GM12878 (cell line): ENCODE results near the gene CD99. TPM values are rescaled to one million over a fixed set of nuclear protein-coding genes. Genes with fewer than 3 reads are reported as not detected.

Experiments
- ATAC-seq: fragments of 200-7000 bp; cut with Tn5 transposase; 3 replicates; pipeline ENCODE4 v1.9.1; 2020; ENCODE audit warnings: mild to moderate bottlenecking, moderate library complexity
- BruUV-seq: library from RNA; stranded (reverse); fragments of 400-500 nt; replicated peaks from 2 replicates; lab custom pipeline; 2021; lab: Mats Ljungman, UMichigan
- CTCF ChIA-PET: fragments of 300-600 bp; sonication (Branson Sonifier 250); formaldehyde crosslinking; extraction: SDS; loops from one replicate; lab custom pipeline; 2021; ENCODE audit warnings: inconsistent platforms; lab: Yijun Ruan, JAX
- POLR2A ChIA-PET: fragments of 350-600 bp; formaldehyde crosslinking; extraction: SDS; loops from one replicate; lab custom pipeline; 2021; ENCODE audit warnings: inconsistent platforms; lab: Charles Lee
- RAD21 ChIA-PET: fragments of 300-600 bp; sonication (Branson Sonifier 250); formaldehyde crosslinking; loops from one replicate; lab custom pipeline; 2023; ENCODE audit warnings: antibody characterized with exemption; ENCODE audit not compliant: unreplicated experiment; lab: Charles Lee
- SMC1A ChIA-PET: fragments of 300-600 bp; sonication (Branson Sonifier 250); formaldehyde crosslinking; loops from one replicate; lab custom pipeline; 2023; ENCODE audit not compliant: unreplicated experiment, uncharacterized antibody; lab: Charles Lee
- DNase-seq: peaks from one replicate; pipeline ENCODE4 v3.0.0-alpha.2; 2011; ENCODE audit warnings: low read depth, low spot score
- FAIRE-seq: peaks from 3 replicates; lab custom pipeline; 2011; peaks lifted over from hg19 to GRCh38; lab: Jason Lieb, UNC
- H2AFZ ChIP-seq: 2 replicates; pipeline ENCODE4 v1.6.0; 2011; ENCODE audit warnings: low read depth, low read length, control low read depth; ENCODE audit not compliant: control insufficient read depth
- H3K27ac ChIP-seq: 2 replicates; pipeline ENCODE4 v1.5.1; 2011; ENCODE audit warnings: control low read depth; ENCODE audit not compliant: control insufficient read depth, insufficient read depth
- H3K27me3 ChIP-seq, 2 experiments: replicated peaks in 1 of 2; 2 replicates each; pipeline versions ENCODE4 v1.6.0 to v1.6.1; 2011; ENCODE audit warnings: low read length in 1 of 2; ENCODE audit not compliant: control insufficient read depth in 2 of 2, insufficient read depth in 2 of 2
- H3K36me3 ChIP-seq, 2 experiments: 2 replicates each; pipeline ENCODE4 v1.5.1; 2011; ENCODE audit warnings: low read length in 1 of 2; ENCODE audit not compliant: control insufficient read depth in 2 of 2, insufficient read depth in 2 of 2
- H3K4me1 ChIP-seq: 2 replicates; pipeline ENCODE4 v1.6.1; 2011; ENCODE audit warnings: mild to moderate bottlenecking, low read length, moderate library complexity, mixed read lengths; ENCODE audit not compliant: control insufficient read depth, insufficient read depth
- H3K4me2 ChIP-seq: 2 replicates; pipeline ENCODE4 v1.6.0; 2011; ENCODE audit warnings: control low read depth; ENCODE audit not compliant: control insufficient read depth, insufficient read depth
- H3K4me3 ChIP-seq: fragments of 200-600 bp; sonication (generic); 2 replicates; pipeline ENCODE4 v1.5.1; 2016
- H3K79me2 ChIP-seq: 2 replicates; pipeline ENCODE4 v1.6.0; 2011; ENCODE audit warnings: low read length; ENCODE audit not compliant: control insufficient read depth, insufficient read depth
- H3K9ac ChIP-seq: 2 replicates; pipeline ENCODE4 v1.8.0; 2011; ENCODE audit warnings: low read length, control low read depth, mixed read lengths; ENCODE audit not compliant: control insufficient read depth, insufficient read depth
- H3K9me3 ChIP-seq: replicated peaks from 3 replicates; pipeline ENCODE4 v1.5.1; 2011; ENCODE audit warnings: mild to moderate bottlenecking, low read length; ENCODE audit not compliant: control insufficient read depth, insufficient read depth
- H4K20me1 ChIP-seq: 2 replicates; pipeline ENCODE4 v1.6.0; 2011; ENCODE audit not compliant: control insufficient read depth, insufficient read depth
- ASH2L ChIP-seq: fragments of 300-600, 200-600 bp; sonication (generic); IDR thresholded peaks from 2 replicates; pipeline ENCODE4 v1.6.1; 2017; ENCODE audit warnings: low read depth, mild to moderate bottlenecking, borderline replicate concordance
- EED ChIP-seq: sonication (generic); IDR thresholded peaks from 2 replicates; pipeline ENCODE4 v1.6.1; 2016; ENCODE audit warnings: antibody characterized with exemption, low read depth
- EGR1 ChIP-seq, 2 experiments: IDR thresholded peaks; 1 replicate in 1 of 2; 2 replicates in 1 of 2; pipeline ENCODE4 v1.6.1; 2011 to 2012; ENCODE audit warnings: low read depth in 2 of 2, low read length in 2 of 2, borderline replicate concordance in 1 of 2, mild to moderate bottlenecking in 1 of 2, moderate library complexity in 1 of 2
- HDGF ChIP-seq: fragments of 450-650 bp; IDR thresholded peaks from 2 replicates; pipeline ENCODE4 v1.6.1; 2016; ENCODE audit warnings: antibody characterized with exemption
- MEF2A ChIP-seq: IDR thresholded peaks from 2 replicates; pipeline ENCODE4 v1.6.1; 2011; ENCODE audit warnings: low read depth, mild to moderate bottlenecking, low read length, moderate library complexity; ENCODE audit not compliant: insufficient read depth
- NR2C2 ChIP-seq: IDR thresholded peaks from 2 replicates; pipeline ENCODE4 v1.6.1; 2011; ENCODE audit warnings: borderline replicate concordance, low read depth; ENCODE audit not compliant: control insufficient read depth, insufficient read length
- PKNOX1 ChIP-seq: fragments of 450-650 bp; IDR thresholded peaks from 2 replicates; pipeline ENCODE4 v1.6.1; 2016; ENCODE audit warnings: mild to moderate bottlenecking
- PRDM15 ChIP-seq: fragments of 450-650 bp; formaldehyde crosslinking; IDR thresholded peaks from 2 replicates; pipeline ENCODE4 v1.4.0; 2020; ENCODE audit warnings: mild to moderate bottlenecking, moderate library complexity
- SMAD5 ChIP-seq: IDR thresholded peaks from 2 replicates; pipeline ENCODE4 v1.6.1; 2016; ENCODE audit warnings: antibody characterized with exemption, low read depth
- SMC3 ChIP-seq: IDR thresholded peaks from 2 replicates; pipeline ENCODE4 v1.6.1; 2011; ENCODE audit warnings: low read length, improper control_type of control experiment, borderline replicate concordance
- STAT1 ChIP-seq: fragments of 450-650 bp; conservative IDR thresholded peaks from 2 replicates; pipeline ENCODE4 v1.6.1; 2014; ENCODE audit warnings: antibody characterized with exemption, mild to moderate bottlenecking
- SUZ12 ChIP-seq: fragments of 200-600 bp; sonication (generic); IDR thresholded peaks from one replicate; pipeline ENCODE4 v1.6.1; 2018; ENCODE audit warnings: antibody characterized with exemption, mild to moderate bottlenecking; ENCODE audit not compliant: unreplicated experiment
- TCF12 ChIP-seq: IDR thresholded peaks from 2 replicates; pipeline ENCODE4 v1.6.1; 2011; ENCODE audit warnings: low read depth, mild to moderate bottlenecking, low read length
- TCF3 ChIP-seq: IDR thresholded peaks from 2 replicates; pipeline ENCODE4 v1.6.1; 2012; ENCODE audit warnings: low read depth, mild to moderate bottlenecking, low read length, borderline replicate concordance; ENCODE audit not compliant: insufficient read depth
- ZBTB40 ChIP-seq: fragments of 450-650 bp; IDR thresholded peaks from 2 replicates; pipeline ENCODE4 v1.6.1; 2016; ENCODE audit warnings: mild to moderate bottlenecking, moderate library complexity, borderline replicate concordance
- WGBS: methylation state at CpG from one replicate; pipeline ENCODE4 v1.1.6; 2016; ENCODE audit warnings: low lambda C conversion rate; ENCODE audit not compliant: insufficient replicate concordance, insufficient coverage; ENCODE audit errors: missing lambda C conversion rate; 5-methylcytosine and 5-hydroxymethylcytosine counted together
- in situ Hi-C: fragments of 300-500 bp; cut with MboI; formaldehyde crosslinking; loops from 9 replicates; pipeline ENCODE4 v1.14.3; 2018; ENCODE audit warnings: mixed read lengths
- intact Hi-C: fragments of 100-400 bp; cut with micrococcal nuclease; formaldehyde crosslinking; loops from one replicate; pipeline ENCODE4 v1.14.2; 2022; ENCODE audit not compliant: unreplicated experiment
- polyA plus RNA-seq, 11 experiments: library from polyadenylated mRNA; depleted of rRNA in 4 of 11; unstranded in 6 of 11; stranded (reverse) in 5 of 11; fragments of >200 nt; fragmentation: Nextera tagmentation in 4 of 11; fragmentation: Illumina TruSeq in 1 of 11; extraction: Ambion mirVana in 4 of 11; extraction: Trizol in 1 of 11; gene quantifications; 1 replicate in 1 of 11; 2 replicates in 10 of 11; pipeline versions ENCODE4 v1.2.1 to v1.2.3, GENCODE V29; 2011 to 2016; ENCODE audit warnings: inconsistent platforms in 2 of 11, missing spikeins in 2 of 11, low read depth in 1 of 11
- total RNA-seq, 4 experiments: library from RNA; depleted of rRNA in 3 of 4; stranded (reverse); fragments of >200 nt in 3 of 4; fragmentation: Illumina TruSeq in 1 of 4; extraction: Trizol in 1 of 4; gene quantifications; 2 replicates each; pipeline versions ENCODE4 v1.2.1 to v1.2.3, GENCODE V29; 2013 to 2021

Gene CD99
- total and polyA plus RNA-seq, 10 of the 15 experiments (the other 5 are each of a cell fraction or from before 2014, with no cell fraction given): 24.8 to 242 (median 158) TPM

GRCh38 chrX:2761246-2761645 lies 70.2 kb downstream of the CD99 start:
- RAD21 ChIA-PET: no interaction called here
- DNase-seq: no peak
- FAIRE-seq: no peak
- H3K4me2 ChIP-seq: no peak overlapping the region
- no peaks in the 10 kb centered on the region for H3K4me1 ChIP-seq
- no peaks in the 10 kb centered on the region; a peak in 1 of 4 replicates for H3K27me3 ChIP-seq
- intact Hi-C loops: no loop called here
- H3K79me2 ChIP-seq: no peaks in the 10 kb centered on the region
- TF ChIP-seq SUZ12 (no peak), SMAD5 (no peak), MEF2A (no peak), ASH2L (no peak), ZBTB40 (no peak), PKNOX1 (no peak), PRDM15 (no peak), STAT1 (no peak), TCF12 (no peak), HDGF (no peak), TCF3 (no peak), SMC3 (no peak), EGR1 (IDR thresholded peaks at IDR 0.05; ENCODE audit: borderline replicate concordance in 1 of 2, low read depth in 2 of 2, low read length in 2 of 2) (no peak), NR2C2 (no peak), EED (no peak)
- TF ChIP-seq, all 136 proteins: peak for 0
- POLR2A ChIA-PET: no interaction called here
- Histone ChIP-seq H2AFZ (no peak overlapping the region), H3K4me3 (no peak overlapping the region), H3K36me3 (no peaks in the 10 kb centered on the region), H3K27ac (no peak overlapping the region), H3K9ac (no peak overlapping the region), H3K9me3 (no peaks in the 10 kb centered on the region), H4K20me1 (no peaks in the 10 kb centered on the region)
- in situ Hi-C loops: no loop called here
- CTCF ChIA-PET: no interaction called here
- no TSS peak for BruUV-seq
- SMC1A ChIA-PET: no interaction called here
- ATAC-seq: no peak
- WGBS: 25% methylated on average over 2 of the region's 2 CpGs
